Large intestine (tissue), 12 donors: ENCODE measurements around the gene LCE1E. TPM values are rescaled to one million over a fixed set of nuclear protein-coding genes. Genes with fewer than 3 reads are reported as not detected.

Experiments
- DNase-seq, 2 donors: peaks; one replicate each; pipeline versions ENCODE4 v3.0.0 to v3.0.0-alpha.2; 2013
- H3K27ac ChIP-seq: one replicate; pipeline ENCODE4 v1.5.1; 2013; ENCODE audit warnings: low read length
- H3K27me3 ChIP-seq: 2 replicates; pipeline ENCODE4 v1.6.1; 2013; ENCODE audit warnings: low read length; ENCODE audit not compliant: control insufficient read depth, insufficient read depth
- H3K36me3 ChIP-seq: 2 replicates; pipeline ENCODE4 v1.6.1; 2013; ENCODE audit warnings: low read length; ENCODE audit not compliant: control insufficient read depth, insufficient read depth
- H3K4me1 ChIP-seq: one replicate; pipeline ENCODE4 v1.6.1; 2013; ENCODE audit warnings: low read length; ENCODE audit not compliant: control insufficient read depth, insufficient read depth
- H3K4me3 ChIP-seq: one replicate; pipeline ENCODE4 v1.5.1; 2013; ENCODE audit warnings: low read length
- H3K9me3 ChIP-seq: one replicate; pipeline ENCODE4 v1.6.1; 2013; ENCODE audit warnings: mild to moderate bottlenecking, low read depth, low read length, moderate library complexity; ENCODE audit not compliant: control insufficient read depth
- WGBS: methylation state at CpG from one replicate; pipeline ENCODE4 v1.1.5; 2013; ENCODE audit warnings: low lambda C conversion rate; ENCODE audit not compliant: insufficient coverage; 5-methylcytosine and 5-hydroxymethylcytosine counted together
- long read RNA-seq, 11 donors: transcript quantifications; one replicate each; lab custom pipeline, GENCODE V29; 2026
- polyA plus RNA-seq: library from polyadenylated mRNA; unstranded; fragments of 120-200 nt; gene quantifications from one replicate; pipeline ENCODE4 v1.2.1, GENCODE V29; 2013

Gene LCE1E, protein sequence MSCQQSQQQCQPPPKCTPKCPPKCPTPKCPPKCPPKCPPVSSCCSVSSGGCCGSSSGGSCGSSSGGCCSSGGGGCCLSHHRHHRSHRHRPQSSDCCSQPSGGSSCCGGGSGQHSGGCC
- not detected for polyA plus RNA-seq
- long read RNA-seq, donor 1: 0 reads
- long read RNA-seq, donor 2: 0 reads
- long read RNA-seq, donor 3: 0 reads
- long read RNA-seq, donor 4: 0 reads
- long read RNA-seq, donor 5: 0 reads
- long read RNA-seq, donor 6: 0 reads
- long read RNA-seq, donor 7: 0 reads
- long read RNA-seq, donor 8: 0 reads
- long read RNA-seq, donor 9: 0 reads
- long read RNA-seq, donor 10: 0 reads
- long read RNA-seq, donor 11: 0 reads

DNA sequence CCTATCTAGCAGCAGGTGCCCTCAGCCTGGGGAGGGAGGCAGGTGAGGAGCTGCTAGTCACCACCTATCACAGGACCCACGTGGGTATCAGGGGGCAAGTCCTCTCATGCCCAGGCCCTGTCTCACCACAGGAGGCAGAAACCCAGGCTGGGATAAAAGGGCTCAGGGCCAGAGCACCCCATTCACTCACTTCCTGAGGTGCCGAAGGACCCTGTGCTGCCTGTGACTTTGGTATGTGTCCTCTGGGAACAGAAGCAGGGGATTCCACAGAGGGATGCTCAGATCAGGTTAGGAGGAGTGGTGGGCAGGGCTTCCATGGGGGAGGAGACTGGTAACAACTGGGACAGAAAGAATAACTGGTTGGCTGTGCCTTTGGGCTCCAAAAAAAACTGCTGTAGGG is at the start of gene LCE1E:
TSS of gene LCE1E (plus strand) at position 181 of the 400 bp plus-strand sequence. CDS start 1,043 bp downstream, outside the sequence.
- Histone ChIP-seq H3K4me3 (no peak within 1 kb of the TSS), H3K4me1 (no peaks in the 10 kb centered on the region), H3K27ac (no peak within 1 kb of the TSS), H3K36me3 (no peaks in the 10 kb centered on the region), H3K9me3 (no peaks in the 10 kb centered on the region), H3K27me3 (peaks cover 2% of the 10 kb centered on the region)
- WGBS: no CpG with 5 or more reads among the region's 2 CpGs
- DNase-seq: no peak

DNA sequence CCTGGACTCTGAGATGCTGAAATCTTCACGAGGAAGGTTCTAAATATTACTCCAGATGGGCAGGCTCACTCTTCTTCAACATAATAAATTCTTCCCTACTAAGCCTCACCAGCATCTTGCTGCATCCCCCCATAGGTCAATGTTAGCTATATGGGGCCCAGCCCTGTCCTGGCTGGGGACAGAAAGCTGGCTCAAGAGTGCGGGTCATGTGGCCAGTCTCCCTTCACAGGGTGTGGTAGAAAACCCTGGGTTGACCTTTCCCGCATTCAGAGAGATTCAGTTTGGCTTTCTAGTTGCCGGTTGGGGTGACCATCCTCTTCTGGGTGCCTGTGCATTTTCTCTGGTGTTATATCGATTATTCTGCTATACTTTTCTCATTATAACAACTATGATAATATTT is 48.1 kb upstream of the LCE1E start:
- no peaks in the 10 kb centered on the region for H3K4me1 ChIP-seq
- no peaks in the 10 kb centered on the region for H3K36me3 ChIP-seq
- H3K4me3 ChIP-seq: no peak overlapping the region
- no CpG with 5 or more reads among the region's 5 CpGs for WGBS
- H3K27me3 ChIP-seq: no peaks in the 10 kb centered on the region
- DNase-seq: no peak
- no peaks in the 10 kb centered on the region for H3K9me3 ChIP-seq
- no peak overlapping the region for H3K27ac ChIP-seq

DNA sequence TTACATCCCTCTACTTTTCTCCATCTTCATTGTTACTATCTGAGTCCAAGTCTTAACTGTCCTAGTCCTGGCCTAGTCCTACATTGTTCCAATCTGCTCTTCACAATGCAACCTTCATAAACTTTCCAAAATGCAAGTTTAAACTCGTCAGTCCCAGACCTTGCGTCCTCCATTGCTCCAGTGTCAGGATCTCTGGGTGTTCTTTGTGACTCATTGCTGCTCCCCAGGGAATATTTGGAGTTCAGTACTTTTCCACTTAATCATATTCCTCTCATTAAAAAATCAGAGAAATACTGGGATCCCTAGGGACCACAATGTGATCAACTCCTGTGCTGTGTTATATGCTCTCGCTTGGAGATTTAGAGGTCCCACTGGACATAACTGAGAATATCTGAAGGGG is 46.2 kb upstream of the LCE1E start:
- Histone ChIP-seq H3K27me3 (no peaks in the 10 kb centered on the region), H3K36me3 (no peaks in the 10 kb centered on the region), H3K4me1 (no peaks in the 10 kb centered on the region), H3K9me3 (no peaks in the 10 kb centered on the region), H3K4me3 (no peak overlapping the region), H3K27ac (no peak overlapping the region)
- no peak for DNase-seq
- WGBS: no CpG with 5 or more reads among the region's 3 CpGs

DNA sequence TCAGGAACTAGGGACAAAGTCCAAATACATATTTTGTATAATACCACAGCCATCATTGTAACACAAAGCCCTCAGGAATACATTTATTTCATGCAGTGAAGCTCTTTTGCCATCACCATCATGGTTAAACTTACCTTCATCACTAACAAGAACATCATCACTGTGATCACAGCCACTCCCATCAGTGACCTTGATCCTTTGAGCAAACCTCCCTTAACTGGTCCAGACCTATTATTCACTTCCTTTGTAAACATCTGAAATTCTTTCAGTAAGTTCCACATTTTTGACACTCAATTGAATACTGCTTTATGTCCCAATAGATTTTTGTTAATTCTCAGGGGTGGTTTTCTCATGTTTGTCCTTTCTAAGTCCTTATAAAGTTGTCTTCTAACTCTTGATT is 44.4 kb upstream of the LCE1E start:
- no peak overlapping the region for H3K4me3 ChIP-seq
- no peak for DNase-seq
- no peaks in the 10 kb centered on the region for H3K27me3 ChIP-seq
- H3K4me1 ChIP-seq: no peaks in the 10 kb centered on the region
- no peaks in the 10 kb centered on the region for H3K36me3 ChIP-seq
- no peak overlapping the region for H3K27ac ChIP-seq
- H3K9me3 ChIP-seq: no peaks in the 10 kb centered on the region

DNA sequence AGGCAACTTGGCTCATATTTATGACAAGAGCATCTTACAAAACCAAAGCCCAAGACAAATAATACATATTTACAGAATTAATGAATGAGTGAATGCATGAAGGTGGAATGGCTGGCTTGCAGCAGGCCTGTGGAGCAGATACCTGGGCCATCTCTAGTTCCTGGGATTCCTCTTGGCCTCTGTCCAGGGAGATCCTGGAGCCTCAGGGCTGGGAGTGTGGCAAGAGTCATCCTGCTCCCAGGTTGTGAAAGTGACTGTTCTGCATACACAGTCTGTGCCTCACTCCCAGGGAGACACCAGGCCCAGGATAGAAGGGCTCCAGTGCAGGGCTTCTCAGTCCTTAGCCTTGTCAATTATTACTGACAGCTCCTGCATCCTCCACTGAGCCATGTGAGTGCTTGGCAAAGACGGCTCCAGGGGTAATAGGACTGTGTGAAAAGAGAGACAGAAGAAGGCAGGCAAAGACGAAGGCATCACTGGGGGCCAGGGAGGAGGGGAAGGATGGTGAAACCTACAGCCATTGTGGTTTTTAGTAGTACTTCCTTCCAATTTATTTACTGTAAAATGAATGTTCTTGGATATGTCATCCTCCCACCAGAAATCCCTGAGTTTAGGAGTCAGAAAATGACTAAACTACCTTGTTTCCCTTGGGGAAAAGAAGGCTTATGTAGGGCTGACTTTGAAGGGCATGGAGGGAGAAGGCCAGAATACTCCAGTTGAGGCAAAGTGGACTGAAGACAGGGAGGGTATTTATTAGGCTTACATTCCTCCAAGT is 42.5 kb upstream of the LCE1E start:
- no peak overlapping the region for H3K4me3 ChIP-seq
- H3K27me3 ChIP-seq: no peaks in the 10 kb centered on the region
- 83% methylated on average over 2 of the region's 2 CpGs for WGBS
- H3K9me3 ChIP-seq: no peaks in the 10 kb centered on the region
- H3K36me3 ChIP-seq: no peaks in the 10 kb centered on the region
- no peak overlapping the region for H3K27ac ChIP-seq
- DNase-seq: no peak
- no peaks in the 10 kb centered on the region for H3K4me1 ChIP-seq

DNA sequence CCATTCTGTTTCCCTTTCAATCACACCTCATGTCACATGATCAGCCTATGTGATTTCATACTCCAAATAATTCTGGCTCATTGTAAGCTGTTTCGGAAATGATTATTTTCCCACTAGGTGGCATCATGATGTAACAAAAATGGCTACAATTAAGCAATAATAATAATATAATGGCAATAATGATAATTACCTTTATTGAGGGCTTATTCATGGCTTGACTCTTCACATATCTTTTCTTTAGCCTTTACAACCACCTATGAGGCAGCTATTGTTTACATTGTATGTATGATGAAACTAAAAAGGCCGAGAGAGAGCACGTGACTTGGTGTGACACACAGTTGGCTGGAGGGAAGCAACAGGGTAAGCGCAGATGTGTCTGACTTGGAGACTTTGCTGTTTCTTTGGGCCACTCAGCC is 40.8 kb upstream of the LCE1E start:
- Histone ChIP-seq H3K9me3 (no peaks in the 10 kb centered on the region), H3K36me3 (no peaks in the 10 kb centered on the region), H3K4me1 (no peaks in the 10 kb centered on the region), H3K27me3 (no peaks in the 10 kb centered on the region), H3K27ac (no peak overlapping the region), H3K4me3 (no peak overlapping the region)
- DNase-seq: peak in 1 of 2 donors; percentile 12
- 80% methylated on average over 1 of the region's 4 CpGs for WGBS

DNA sequence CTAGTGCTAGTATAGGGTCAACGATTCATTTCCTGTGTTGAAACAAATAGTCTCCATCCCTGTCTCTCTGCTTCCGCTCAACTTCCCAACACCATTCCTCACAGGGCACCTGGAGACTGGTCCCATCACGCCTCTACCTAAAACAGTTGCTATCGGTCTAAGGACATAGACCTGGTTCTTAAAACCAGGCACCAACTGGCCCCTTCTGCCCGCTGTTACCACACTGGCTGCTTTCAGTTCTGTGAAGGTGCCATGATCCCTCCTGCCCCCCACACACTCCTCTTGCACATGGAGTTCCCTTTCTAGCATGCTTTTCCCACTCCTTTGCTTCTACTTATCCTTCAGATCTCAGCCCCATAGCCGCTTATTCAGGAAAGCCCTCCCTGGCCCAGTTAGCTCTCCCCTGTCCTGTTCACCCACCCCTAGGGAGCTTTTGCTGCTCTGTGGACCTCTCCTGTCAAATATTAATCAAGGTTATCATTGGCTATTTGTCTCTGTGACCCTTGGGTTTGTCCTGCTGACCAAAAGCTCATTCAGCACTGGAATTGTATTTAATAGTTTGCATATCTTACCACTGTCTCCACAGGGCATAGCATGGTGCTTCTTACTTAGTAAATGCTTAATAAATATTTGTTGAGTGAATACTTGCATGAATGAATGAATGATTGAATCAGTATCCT is 40.2 kb upstream of the LCE1E start:
- no peaks in the 10 kb centered on the region for H3K4me1 ChIP-seq
- WGBS: 33% methylated on average over 1 of the region's 6 CpGs
- H3K36me3 ChIP-seq: no peaks in the 10 kb centered on the region
- no peaks in the 10 kb centered on the region for H3K27me3 ChIP-seq
- H3K4me3 ChIP-seq: no peak overlapping the region
- H3K9me3 ChIP-seq: no peaks in the 10 kb centered on the region
- no peak for DNase-seq
- H3K27ac ChIP-seq: no peak overlapping the region

DNA sequence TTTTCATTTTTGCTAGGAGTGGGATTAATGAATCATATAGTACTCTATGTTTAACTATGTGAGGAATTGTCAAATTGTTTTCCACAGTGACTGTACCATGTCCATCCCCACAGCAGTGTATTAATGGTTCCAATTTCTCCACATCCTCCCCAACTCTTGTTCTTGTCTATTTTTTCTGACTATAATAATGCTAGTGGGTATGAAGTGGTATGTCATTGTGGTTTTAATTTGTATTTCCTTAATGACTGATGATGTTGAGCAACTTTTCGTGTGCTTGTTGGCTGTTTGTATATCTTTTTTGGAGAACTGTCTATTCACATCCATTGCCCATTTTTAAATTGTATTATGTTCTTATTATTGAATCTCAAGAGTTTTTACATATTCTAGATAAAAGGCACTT is 38.2 kb upstream of the LCE1E start:
- H3K36me3 ChIP-seq: no peaks in the 10 kb centered on the region
- WGBS: 100% methylated on average over 1 of the region's 1 CpG
- no peak overlapping the region for H3K27ac ChIP-seq
- H3K4me3 ChIP-seq: no peak overlapping the region
- no peaks in the 10 kb centered on the region for H3K9me3 ChIP-seq
- no peaks in the 10 kb centered on the region for H3K4me1 ChIP-seq
- no peaks in the 10 kb centered on the region for H3K27me3 ChIP-seq
- no peak for DNase-seq

DNA sequence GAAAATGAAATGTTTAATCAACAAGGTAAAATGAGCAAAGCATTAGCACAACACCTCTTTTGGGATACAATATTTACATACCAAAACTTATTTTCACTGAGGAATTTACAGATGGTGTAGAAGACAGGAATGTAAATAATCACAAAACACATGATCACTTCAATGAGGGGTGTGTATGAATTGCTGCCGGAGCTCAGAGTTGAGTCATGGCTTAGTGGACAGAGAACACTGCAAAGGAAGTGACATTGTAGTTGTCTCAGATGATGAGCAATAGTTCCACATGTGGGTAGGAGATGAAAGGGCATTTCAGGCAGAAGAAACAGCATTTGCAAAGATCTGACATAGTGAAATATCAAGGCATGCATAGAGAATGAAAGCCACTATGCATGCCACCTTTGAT is 33.8 kb upstream of the LCE1E start:
- Histone ChIP-seq H3K9me3 (no peaks in the 10 kb centered on the region), H3K27ac (no peak overlapping the region), H3K4me1 (no peaks in the 10 kb centered on the region), H3K4me3 (no peak overlapping the region), H3K27me3 (no peaks in the 10 kb centered on the region), H3K36me3 (no peaks in the 10 kb centered on the region)
- no CpG with 5 or more reads among the region's 1 CpG for WGBS
- DNase-seq: no peak

DNA sequence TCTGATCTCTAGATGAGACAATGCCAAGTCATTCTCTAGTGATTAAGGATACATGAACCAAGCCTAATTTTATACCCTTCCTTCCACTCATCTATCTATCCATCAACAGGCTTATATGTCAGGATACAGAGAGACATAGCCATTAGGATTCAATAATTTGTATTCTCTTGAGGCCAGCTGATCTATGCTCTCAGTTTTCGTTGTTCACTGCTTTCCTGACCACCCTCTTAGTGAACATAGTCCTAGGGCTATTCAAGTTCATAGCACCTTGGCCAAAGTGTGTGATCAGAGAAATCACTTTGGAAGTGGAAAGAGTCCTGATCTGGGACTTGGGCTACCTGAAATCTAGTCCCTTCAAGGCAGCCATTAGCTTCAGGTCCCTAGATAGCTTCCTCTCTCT is 32.5 kb upstream of the LCE1E start:
- H3K9me3 ChIP-seq: no peaks in the 10 kb centered on the region
- WGBS: no CpG with 5 or more reads among the region's 1 CpG

More for the DNA sequence above, 32.5 kb upstream of the LCE1E start:
- Histone ChIP-seq H3K4me1 (no peaks in the 10 kb centered on the region), H3K27me3 (no peaks in the 10 kb centered on the region), H3K27ac (no peak overlapping the region), H3K36me3 (no peaks in the 10 kb centered on the region), H3K4me3 (no peak overlapping the region)
- DNase-seq: no peak
